Activated T-helper 2 cell treated with anti-CD3 and anti-CD28 coated beads, Interferon-gamma antibody, Interleukin-2, Interleukin-4, amounts not matched to agents 10 μg/mL and 5 μg/mL and 100 μg/mL, durations not matched to agents 14 hours and 24 hours and 36 hours (primary cell): ENCODE results near the gene MRPL48. TPM values are rescaled to one million over a fixed set of nuclear protein-coding genes. Genes with fewer than 3 reads are reported as not detected.
"Not testable (repeated sequence)": the region's sequence is repeated elsewhere in the genome, so short reads cannot be mapped to it uniquely, and the experiment has no call there.

Source experiments
- DNase-seq: peaks from one replicate; pipeline ENCODE4 v3.0.0; 2021; ENCODE audit warnings: low spot score
- H3K27ac Mint-ChIP-seq: one replicate; pipeline ENCODE4 v1.8.0; 2021; ENCODE audit warnings: mixed read lengths
- H3K27me3 Mint-ChIP-seq: one replicate; pipeline ENCODE4 v1.8.0; 2021; ENCODE audit warnings: low read depth, mixed read lengths
- H3K36me3 Mint-ChIP-seq: one replicate; pipeline ENCODE4 v1.8.0; 2021; ENCODE audit warnings: low read depth, mixed read lengths
- H3K4me1 Mint-ChIP-seq: one replicate; pipeline ENCODE4 v1.8.0; 2021; ENCODE audit warnings: low read depth, mixed read lengths
- H3K4me3 Mint-ChIP-seq: one replicate; pipeline ENCODE4 v1.8.0; 2021; ENCODE audit warnings: low read depth, mild to moderate bottlenecking, moderate library complexity, mixed read lengths
- H3K9me3 Mint-ChIP-seq: one replicate; pipeline ENCODE4 v1.8.0; 2021; ENCODE audit warnings: mixed read lengths
- intact Hi-C: fragments of 100-400 bp; cut with micrococcal nuclease; formaldehyde crosslinking; loops from one replicate; pipeline ENCODE4 v1.15.1; 2023
- total RNA-seq: library from RNA; stranded (reverse); gene quantifications from 2 replicates; pipeline ENCODE4 v1.2.3, GENCODE V29; 2022

Gene MRPL48
- total RNA-seq, 1 donor from 2014 or later = 63.1 TPM

DNA sequence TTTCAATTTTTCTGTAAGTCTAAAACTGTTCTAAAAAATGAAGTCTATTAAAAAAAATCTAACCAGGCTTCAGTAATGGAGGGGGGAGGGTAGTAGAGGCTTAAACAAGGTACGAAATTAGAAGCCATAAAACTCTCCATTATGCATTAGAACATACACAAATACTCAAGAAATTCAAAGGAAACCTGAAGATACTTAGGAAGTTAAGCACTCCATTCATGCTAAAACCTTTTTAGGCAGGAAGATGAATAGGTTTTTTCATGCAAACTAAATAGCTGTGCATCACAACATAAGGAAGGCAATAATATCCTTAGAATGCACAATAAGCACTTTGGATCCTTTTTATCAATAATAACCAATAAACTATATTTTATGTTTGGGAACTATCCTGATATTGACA lies 29.2 kb upstream of the MRPL48 start:
- Mint-ChIP-seq H3K36me3 (peaks cover 13% of the 10 kb centered on the region), H3K9me3 (no peaks in the 10 kb centered on the region), H3K27me3 (no peaks in the 10 kb centered on the region), H3K4me3 (peak overlapping the region; percentile 75), H3K27ac (no peak overlapping the region), H3K4me1 (peaks cover 30% of the 10 kb centered on the region)
- no peak for DNase-seq
- intact Hi-C loops = no loop called here

DNA sequence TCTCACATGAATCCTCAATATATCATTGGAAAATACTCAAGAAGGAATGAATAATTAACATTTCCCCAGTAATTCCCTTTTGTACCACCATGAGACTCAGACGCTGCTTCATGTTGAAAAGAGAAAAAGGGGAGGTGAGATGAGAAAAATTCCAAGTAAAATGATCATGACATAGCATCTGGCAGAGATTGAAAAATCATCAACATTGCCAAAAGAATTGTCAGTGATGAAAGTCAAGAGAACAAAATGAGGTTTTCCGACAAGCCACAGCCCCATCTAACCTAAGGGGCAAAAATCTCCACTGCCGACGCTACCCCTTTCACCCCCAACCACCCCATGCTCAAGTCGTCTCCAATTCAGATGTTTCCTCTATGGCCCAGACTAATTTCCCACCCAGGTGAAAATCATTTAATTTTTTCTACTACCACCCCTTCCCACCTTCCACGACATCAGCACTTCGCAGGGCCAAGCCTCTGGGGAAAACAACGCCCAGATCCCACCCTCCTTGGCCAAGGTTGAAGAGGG lies 28.0 kb upstream of the MRPL48 start:
- Mint-ChIP-seq H3K9me3 (no peaks in the 10 kb centered on the region), H3K36me3 (peaks cover 13% of the 10 kb centered on the region), H3K27me3 (no peaks in the 10 kb centered on the region), H3K4me1 (peaks cover 26% of the 10 kb centered on the region), H3K4me3 (peak overlapping the region; percentile 93), H3K27ac (peak overlapping the region; percentile 80)
- intact Hi-C loops = no loop called here
- no peak for DNase-seq

DNA sequence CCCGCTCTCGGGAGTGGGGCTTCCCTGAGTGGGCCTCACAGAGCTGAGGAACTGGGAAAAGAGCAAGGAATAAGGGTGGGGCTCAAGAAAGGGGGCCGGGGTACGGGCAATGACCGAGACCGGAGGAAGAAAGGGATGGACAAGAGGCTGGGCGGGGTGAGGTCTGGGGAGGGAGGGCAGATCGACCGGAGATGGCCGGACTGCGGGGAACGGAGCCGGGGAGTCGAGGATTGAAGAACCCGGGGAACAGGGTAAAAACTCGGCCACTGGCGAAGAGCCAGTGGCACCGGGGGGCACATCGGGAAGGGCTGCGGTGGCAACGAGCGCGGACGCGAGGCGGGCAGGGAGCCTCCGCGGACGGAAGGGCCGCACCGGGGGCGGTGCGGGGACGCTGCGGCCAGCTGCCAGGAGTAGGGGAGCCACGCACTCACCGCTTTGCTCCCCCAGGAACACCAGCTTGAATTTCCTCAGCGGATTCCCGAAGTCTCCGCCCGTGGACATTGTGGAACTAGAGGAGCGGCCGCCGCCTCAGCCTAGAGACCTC lies 27.5 kb upstream of the MRPL48 start:
- peak overlapping the region; percentile 93 for H3K4me3 Mint-ChIP-seq
- H3K9me3 Mint-ChIP-seq = no peaks in the 10 kb centered on the region
- no peak for DNase-seq
- H3K27me3 Mint-ChIP-seq = peaks cover 3% of the 10 kb centered on the region
- peaks cover 13% of the 10 kb centered on the region for H3K36me3 Mint-ChIP-seq
- peaks cover 26% of the 10 kb centered on the region for H3K4me1 Mint-ChIP-seq
- H3K27ac Mint-ChIP-seq = peak overlapping the region; percentile 80
- intact Hi-C loops = no loop called here

DNA sequence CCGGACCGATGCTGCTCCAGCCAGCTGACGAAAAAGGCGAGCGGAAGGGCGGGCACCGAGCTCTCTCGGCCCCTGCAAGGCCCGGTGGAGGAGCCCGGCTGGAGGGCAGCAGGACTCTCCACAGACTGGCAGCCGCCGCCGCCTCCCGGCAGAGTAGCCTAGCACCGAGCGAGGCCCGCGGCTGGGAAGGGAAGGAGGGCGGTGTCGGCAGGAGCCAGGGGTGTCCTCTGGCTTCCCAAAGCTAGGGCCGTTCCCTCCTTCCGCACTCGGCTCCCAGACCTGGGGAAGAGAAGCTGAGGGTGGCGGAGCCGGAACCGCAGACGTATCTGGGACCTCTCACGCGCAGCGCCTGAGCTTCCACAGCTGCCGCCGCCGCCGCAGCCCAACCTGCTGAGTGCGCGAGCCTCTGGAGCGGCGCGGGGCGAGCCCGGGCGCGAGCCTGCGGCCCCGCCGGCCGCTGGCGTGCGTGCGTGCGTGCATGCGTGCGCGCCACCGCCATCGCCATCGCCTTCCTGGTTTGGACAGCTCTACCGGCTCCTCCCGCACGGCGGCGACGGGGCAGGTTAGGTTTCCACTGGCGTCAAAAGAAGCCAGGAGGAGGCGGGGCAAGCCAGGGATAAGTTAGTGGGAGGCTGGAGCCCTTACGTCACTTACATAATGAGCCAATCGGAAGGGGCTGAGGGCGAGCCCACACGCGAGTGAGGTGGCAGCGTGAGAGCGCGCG lies 26.8 kb upstream of the MRPL48 start, which contains the start of gene RAB6A:
Gene RAB6A (minus strand): TSS at position 396 of the 724 bp plus-strand sequence. CDS start 439 bp downstream, outside the sequence.
- DNase-seq = peak; percentile 100
- Mint-ChIP-seq H3K27ac (peak within 1 kb of the TSS; percentile 95), H3K36me3 (peaks cover 13% of the 10 kb centered on the region), H3K9me3 (no peaks in the 10 kb centered on the region), H3K4me1 (peaks cover 26% of the 10 kb centered on the region), H3K27me3 (peaks cover 5% of the 10 kb centered on the region), H3K4me3 (peak within 1 kb of the TSS; percentile 93)
- intact Hi-C loops = loop anchor here (1.0 kb wide), 3 partner anchors 18 to 385 kb away; partner anchors contain the start of genes COA4, PAAF1 and RELT

DNA sequence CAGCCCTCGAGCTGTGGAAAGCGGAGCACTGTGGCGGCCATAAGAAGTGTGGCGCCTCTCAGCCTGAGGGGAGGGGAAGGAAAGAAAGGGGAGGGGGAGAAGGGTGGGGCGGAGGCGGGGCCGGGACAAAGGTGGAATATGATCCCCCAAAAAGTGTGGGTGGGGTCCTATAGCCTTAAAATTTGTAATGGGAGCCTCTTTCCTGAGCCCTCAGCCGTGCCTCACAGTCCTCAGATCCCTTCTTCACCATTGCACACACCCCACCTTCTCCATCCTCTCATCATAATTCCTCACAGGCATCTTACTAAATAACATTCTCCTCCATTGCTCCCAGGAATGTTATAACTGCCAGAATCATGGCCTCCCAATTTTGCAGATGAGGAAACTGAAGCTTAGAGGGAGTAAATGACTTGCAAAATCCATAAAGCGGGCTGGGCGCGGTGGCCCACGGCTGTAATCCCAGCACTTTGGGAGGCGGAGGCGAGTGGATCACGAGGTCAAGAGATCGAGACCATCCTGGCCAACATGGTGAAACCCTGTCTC lies 26.2 kb upstream of the MRPL48 start:
- peaks cover 11% of the 10 kb centered on the region for H3K27me3 Mint-ChIP-seq
- peak overlapping the region; percentile 95 for H3K27ac Mint-ChIP-seq
- H3K4me3 Mint-ChIP-seq = peak overlapping the region; percentile 82
- H3K9me3 Mint-ChIP-seq = no peaks in the 10 kb centered on the region
- H3K4me1 Mint-ChIP-seq = peaks cover 26% of the 10 kb centered on the region
- H3K36me3 Mint-ChIP-seq = peaks cover 13% of the 10 kb centered on the region
- intact Hi-C loops = loop anchor here (1.0 kb wide), 3 partner anchors 18 to 385 kb away; partner anchors contain the start of genes COA4, PAAF1 and RELT
- no peak for DNase-seq

DNA sequence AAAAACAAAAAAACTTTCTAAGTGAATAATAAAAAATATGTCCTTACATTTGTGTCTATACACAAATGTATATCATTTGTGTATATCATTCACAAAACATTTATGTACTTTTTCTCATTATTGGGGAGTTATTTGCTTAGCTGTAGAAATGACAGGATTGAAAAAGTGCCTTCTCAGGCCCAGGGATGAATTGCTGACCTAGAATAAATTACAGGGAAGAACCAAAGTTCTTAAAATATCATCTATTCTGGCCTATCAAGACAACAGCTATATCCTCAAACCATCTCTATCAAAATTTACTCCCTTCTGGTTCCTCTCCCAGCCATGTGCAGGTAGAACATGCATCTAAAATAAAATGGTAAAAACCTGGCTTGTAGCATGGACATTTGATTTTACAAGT lies 24.9 kb upstream of the MRPL48 start:
- DNase-seq = no peak
- Mint-ChIP-seq H3K9me3 (no peaks in the 10 kb centered on the region), H3K27ac (no peak overlapping the region), H3K4me1 (peaks cover 24% of the 10 kb centered on the region), H3K27me3 (peaks cover 19% of the 10 kb centered on the region), H3K4me3 (no peak overlapping the region), H3K36me3 (peaks cover 10% of the 10 kb centered on the region)
- intact Hi-C loops = no loop called here

DNA sequence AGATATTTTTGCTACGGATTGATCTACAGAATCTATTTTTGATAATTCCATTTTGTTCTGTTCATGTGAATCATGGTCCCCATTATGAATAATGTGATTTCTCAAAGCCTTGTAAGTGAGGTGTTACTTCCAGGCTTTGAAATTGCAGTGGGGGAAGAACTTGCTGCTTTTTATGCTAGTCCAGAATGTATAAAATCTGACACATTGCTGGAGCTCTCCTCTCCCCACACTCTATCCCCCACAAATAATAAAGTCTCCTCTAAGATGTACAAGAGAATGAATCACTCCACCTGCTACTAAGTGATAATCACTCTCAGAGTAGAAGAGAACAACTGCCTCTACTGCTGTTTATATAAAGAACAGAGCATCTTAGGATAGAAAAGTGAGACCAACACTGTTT lies 20.9 kb upstream of the MRPL48 start:
- H3K4me3 Mint-ChIP-seq = no peak overlapping the region
- no peaks in the 10 kb centered on the region for H3K36me3 Mint-ChIP-seq
- H3K9me3 Mint-ChIP-seq = no peaks in the 10 kb centered on the region
- no peak overlapping the region for H3K27ac Mint-ChIP-seq
- DNase-seq = no peak
- intact Hi-C loops = no loop called here
- H3K4me1 Mint-ChIP-seq = no peaks in the 10 kb centered on the region
- H3K27me3 Mint-ChIP-seq = peaks cover 20% of the 10 kb centered on the region

DNA sequence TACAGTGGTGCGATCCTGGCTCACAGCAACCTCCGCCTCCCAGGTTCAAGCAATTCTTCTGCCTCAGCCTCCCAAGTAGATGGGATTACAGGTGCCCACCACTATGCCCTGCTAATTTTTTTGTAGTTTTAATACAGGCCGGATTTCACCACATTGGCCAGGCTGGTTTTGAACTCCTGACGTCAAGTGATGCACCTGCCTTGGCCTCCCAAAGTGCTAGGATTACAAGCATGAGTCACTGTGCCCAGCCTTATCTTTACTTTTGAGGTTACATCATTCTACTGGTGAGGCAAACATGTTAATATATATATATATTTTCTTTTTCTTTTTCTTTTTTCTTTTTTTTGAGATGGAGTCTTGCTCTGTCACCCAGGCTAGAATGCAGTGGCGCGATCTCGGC lies 16.9 kb upstream of the MRPL48 start:
- intact Hi-C loops = not testable (repeated sequence)

DNA sequence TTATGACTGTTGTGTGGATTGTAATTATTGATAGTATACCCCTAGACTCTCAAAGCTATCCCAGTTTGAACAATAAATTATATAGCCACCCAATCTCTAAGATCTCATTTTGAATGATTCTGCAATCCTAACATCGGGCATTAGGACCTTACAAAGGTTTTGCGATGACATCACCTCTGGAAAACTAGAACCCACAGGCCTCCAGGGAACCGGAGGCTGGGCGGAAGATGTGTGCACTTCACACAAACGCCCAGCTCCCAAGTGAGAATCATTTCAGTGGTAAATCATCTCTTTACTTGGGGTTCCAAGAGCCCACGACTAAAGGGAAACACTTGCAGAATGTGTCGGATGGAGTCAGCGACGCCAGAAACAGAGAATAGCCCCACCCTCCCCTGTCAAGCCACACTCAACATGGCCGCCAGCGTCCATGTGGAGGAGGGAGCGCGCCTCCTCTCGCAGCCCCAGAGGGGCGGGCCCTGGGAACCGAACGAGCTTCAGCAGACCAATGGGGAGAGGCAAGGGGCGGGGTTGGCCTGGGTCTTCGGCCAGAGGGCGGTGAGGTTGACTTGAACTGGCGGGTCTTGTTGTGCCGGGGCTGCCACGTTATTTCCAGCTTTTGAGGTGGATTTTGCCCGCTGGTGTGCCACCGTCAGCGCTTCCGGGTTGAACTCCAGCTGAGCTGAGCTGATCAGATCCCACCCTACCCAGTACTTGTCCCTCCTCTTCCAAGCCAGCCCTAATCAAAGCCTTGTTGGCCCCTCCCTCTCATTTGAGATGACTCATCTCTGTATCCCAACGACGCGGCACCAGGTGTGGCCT lies 8.4 kb upstream of the MRPL48 start:
- intact Hi-C loops = loop anchor here (1.0 to 2.0 kb wide), 4 partner anchors 8 to 180 kb away; partner anchors contain the start of genes COA4, FAM168A, MRPL48 and PAAF1
- Mint-ChIP-seq H3K9me3 (no peaks in the 10 kb centered on the region), H3K4me3 (peak overlapping the region; percentile 79), H3K4me1 (peaks cover 9% of the 10 kb centered on the region), H3K36me3 (no peaks in the 10 kb centered on the region), H3K27ac (peak overlapping the region; percentile 92), H3K27me3 (no peaks in the 10 kb centered on the region)
- peak; percentile 98 for DNase-seq

More for the DNA sequence above, 16.9 kb upstream of the MRPL48 start:
- H3K27me3 Mint-ChIP-seq = peaks cover 18% of the 10 kb centered on the region
- H3K27ac Mint-ChIP-seq, H3K4me3 Mint-ChIP-seq, H3K9me3 Mint-ChIP-seq, H3K4me1 Mint-ChIP-seq, DNase-seq, H3K36me3 Mint-ChIP-seq: not testable (repeated sequence)

DNA sequence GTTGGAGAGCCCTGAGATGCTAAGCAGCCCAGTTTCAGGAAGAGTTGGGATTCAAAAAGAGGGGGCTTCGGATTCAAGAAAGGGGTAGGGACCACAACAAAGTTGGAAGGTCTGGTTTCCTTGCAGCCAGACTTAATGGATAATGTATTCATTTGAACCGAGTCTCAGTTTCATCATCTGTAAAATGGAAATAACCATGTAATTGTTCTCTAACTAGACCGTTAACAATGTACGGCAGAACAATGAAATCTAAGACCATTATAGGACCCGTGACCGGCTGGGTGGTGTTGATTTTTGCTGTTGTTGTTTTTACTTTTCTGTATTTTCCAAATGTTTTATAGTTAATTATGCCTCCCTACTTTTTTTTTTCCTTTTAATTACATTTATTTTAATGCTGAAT lies 6.4 kb upstream of the MRPL48 start:
- Mint-ChIP-seq H3K27ac (no peak overlapping the region), H3K36me3 (no peaks in the 10 kb centered on the region), H3K27me3 (no peaks in the 10 kb centered on the region), H3K4me3 (no peak overlapping the region), H3K4me1 (peaks cover 16% of the 10 kb centered on the region), H3K9me3 (no peaks in the 10 kb centered on the region)
- intact Hi-C loops = no loop called here
- DNase-seq = no peak

DNA sequence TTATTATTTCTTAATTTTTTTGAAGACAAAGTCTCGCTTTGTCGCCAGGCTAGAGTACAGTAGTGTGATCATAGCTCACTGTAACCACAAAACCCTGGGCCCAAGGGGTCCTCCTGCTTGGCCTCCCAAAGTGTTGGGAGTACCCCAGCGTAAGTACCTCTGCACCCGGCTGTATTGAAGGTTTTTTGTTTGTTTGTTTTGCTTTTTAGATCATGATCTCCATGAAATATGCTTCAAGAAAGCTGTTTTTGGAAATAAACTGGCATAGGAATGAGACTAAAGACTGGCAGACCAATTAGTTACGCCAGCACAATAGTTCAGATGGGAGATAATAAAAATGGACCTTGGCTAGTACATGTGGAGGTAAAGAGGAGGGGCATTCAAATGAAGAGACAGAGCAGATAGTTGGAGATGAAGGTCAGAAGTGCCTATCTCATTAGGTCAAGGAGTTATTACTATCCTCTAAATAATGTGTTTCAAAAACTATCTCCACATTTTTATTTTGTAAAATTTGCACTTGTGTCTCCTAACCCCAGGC lies 4.1 kb upstream of the MRPL48 start:
- intact Hi-C loops = no loop called here
- H3K4me1 Mint-ChIP-seq = peaks cover 18% of the 10 kb centered on the region

DNA sequence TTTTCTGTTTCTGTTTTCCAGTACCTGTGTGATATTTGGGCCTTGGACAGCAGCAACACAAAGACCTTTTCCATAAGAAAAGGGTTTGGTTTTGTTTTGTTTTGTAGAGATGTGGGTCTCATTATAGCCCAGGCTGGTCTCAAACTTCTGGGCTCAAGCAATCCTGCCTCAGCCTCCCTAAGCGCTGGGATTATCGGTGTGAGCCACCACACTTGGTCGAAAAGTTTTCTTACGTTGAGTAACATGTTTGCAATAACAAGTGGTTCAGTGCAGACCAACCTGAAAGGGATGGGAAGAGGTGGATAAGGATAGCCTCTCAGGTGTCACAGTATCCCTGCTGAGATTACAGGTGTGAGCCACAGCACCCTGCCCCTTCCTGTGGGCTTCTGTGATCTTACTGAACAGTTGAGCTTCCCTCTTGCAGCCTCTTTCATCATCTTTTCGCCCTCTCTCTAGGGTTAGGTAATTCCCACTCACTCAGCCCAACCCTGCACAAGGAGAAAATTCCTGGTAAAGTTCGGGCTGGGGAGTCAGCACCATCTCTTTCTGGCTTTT lies 3.5 kb upstream of the MRPL48 start:
- Mint-ChIP-seq H3K4me1 (peaks cover 13% of the 10 kb centered on the region), H3K27ac (no peak overlapping the region), H3K4me3 (no peak overlapping the region), H3K27me3 (no peaks in the 10 kb centered on the region), H3K9me3 (no peaks in the 10 kb centered on the region), H3K36me3 (no peaks in the 10 kb centered on the region)
- intact Hi-C loops = no loop called here
- no peak for DNase-seq

More for the DNA sequence above, 4.1 kb upstream of the MRPL48 start:
- H3K27ac Mint-ChIP-seq = no peak overlapping the region
- H3K9me3 Mint-ChIP-seq = no peaks in the 10 kb centered on the region
- no peak for DNase-seq
- no peaks in the 10 kb centered on the region for H3K36me3 Mint-ChIP-seq
- no peaks in the 10 kb centered on the region for H3K27me3 Mint-ChIP-seq
- no peak overlapping the region for H3K4me3 Mint-ChIP-seq
